Parathyroid adenoma (tissue), 2 donors: ENCODE results near the gene VIPR2.
"Not testable (repeated sequence)": the region's sequence is repeated elsewhere in the genome, so short reads cannot be mapped to it uniquely, and the experiment has no call there.

Source experiments
- H2AFZ ChIP-seq: fragments of 300-600 bp; sonication (generic); one replicate; pipeline ENCODE4 v1.7.0; 2017; ENCODE audit warnings: antibody characterized with exemption, mild to moderate bottlenecking
- H3K27ac ChIP-seq: fragments of 300-600 bp; sonication (generic); one replicate; pipeline ENCODE4 v1.7.0; 2017
- H3K27me3 ChIP-seq: fragments of 300-600 bp; sonication (generic); one replicate; pipeline ENCODE4 v1.7.0; 2017; ENCODE audit warnings: low read length; ENCODE audit not compliant: control insufficient read depth, insufficient read depth
- H3K36me3 ChIP-seq: fragments of 300-600 bp; sonication (generic); one replicate; pipeline ENCODE4 v1.7.0; 2017; ENCODE audit warnings: low read length; ENCODE audit not compliant: control insufficient read depth, insufficient read depth
- H3K4me1 ChIP-seq: fragments of 300-600 bp; sonication (generic); one replicate; pipeline ENCODE4 v1.7.0; 2017; ENCODE audit warnings: control low read depth
- H3K4me2 ChIP-seq: fragments of 300-600 bp; sonication (generic); one replicate; pipeline ENCODE4 v1.7.0; 2017; ENCODE audit warnings: low read length
- H3K4me3 ChIP-seq: fragments of 300-600 bp; sonication (generic); one replicate; pipeline ENCODE4 v1.7.0; 2017; ENCODE audit warnings: low read depth, low read length
- H3K79me2 ChIP-seq: fragments of 300-600 bp; sonication (generic); one replicate; pipeline ENCODE4 v1.7.0; 2017; ENCODE audit warnings: control low read depth
- H3K9ac ChIP-seq: fragments of 300-600 bp; sonication (generic); one replicate; pipeline ENCODE4 v1.7.0; 2017; ENCODE audit warnings: mild to moderate bottlenecking
- H3K9me3 ChIP-seq: fragments of 300-600 bp; sonication (generic); one replicate; pipeline ENCODE4 v1.7.0; 2017; ENCODE audit warnings: low read length; ENCODE audit not compliant: control insufficient read depth
- TF ChIP-seq, protein P1 (sequence below): fragments of 300-600 bp; sonication (generic); IDR thresholded peaks from one replicate; pipeline ENCODE4 v1.7.0; 2017; ENCODE audit warnings: antibody characterized with exemption, mild to moderate bottlenecking
- donor health status: primary hyperparathyroidism.

VIPR2 gene

DNA sequence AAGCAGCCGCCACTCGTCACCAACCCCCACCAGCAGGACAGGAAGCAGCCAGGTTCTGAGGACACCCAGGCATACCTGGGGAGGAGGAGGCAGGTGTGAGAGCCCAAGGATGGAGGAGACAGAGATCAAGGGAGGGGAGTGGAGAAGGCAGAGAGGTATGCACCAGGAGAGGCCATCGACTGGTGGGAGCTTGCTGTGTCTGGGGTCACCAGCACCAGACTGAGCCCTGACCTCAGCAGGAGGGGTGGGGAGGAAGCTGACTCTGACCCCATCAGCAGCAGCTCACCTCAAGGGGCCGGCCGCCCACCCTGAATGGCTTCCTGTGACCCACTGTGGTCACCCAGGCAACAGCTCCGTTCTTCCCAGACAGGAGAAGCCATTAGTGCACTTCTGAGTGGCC, 7.8 kb downstream of the VIPR2 start:
- TF ChIP-seq, protein P1, sequence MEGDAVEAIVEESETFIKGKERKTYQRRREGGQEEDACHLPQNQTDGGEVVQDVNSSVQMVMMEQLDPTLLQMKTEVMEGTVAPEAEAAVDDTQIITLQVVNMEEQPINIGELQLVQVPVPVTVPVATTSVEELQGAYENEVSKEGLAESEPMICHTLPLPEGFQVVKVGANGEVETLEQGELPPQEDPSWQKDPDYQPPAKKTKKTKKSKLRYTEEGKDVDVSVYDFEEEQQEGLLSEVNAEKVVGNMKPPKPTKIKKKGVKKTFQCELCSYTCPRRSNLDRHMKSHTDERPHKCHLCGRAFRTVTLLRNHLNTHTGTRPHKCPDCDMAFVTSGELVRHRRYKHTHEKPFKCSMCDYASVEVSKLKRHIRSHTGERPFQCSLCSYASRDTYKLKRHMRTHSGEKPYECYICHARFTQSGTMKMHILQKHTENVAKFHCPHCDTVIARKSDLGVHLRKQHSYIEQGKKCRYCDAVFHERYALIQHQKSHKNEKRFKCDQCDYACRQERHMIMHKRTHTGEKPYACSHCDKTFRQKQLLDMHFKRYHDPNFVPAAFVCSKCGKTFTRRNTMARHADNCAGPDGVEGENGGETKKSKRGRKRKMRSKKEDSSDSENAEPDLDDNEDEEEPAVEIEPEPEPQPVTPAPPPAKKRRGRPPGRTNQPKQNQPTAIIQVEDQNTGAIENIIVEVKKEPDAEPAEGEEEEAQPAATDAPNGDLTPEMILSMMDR = no peak
- peaks cover 3% of the 10 kb centered on the region for H3K4me1 ChIP-seq
- no peak overlapping the region for H3K4me2 ChIP-seq
- no peak overlapping the region for H3K27ac ChIP-seq
- H3K36me3 ChIP-seq = no peaks in the 10 kb centered on the region
- H3K4me3 ChIP-seq = no peak overlapping the region
- no peaks in the 10 kb centered on the region for H3K79me2 ChIP-seq
- no peak overlapping the region for H2AFZ ChIP-seq
- H3K9me3 ChIP-seq = no peaks in the 10 kb centered on the region
- H3K27me3 ChIP-seq = no peaks in the 10 kb centered on the region
- no peak overlapping the region for H3K9ac ChIP-seq

DNA sequence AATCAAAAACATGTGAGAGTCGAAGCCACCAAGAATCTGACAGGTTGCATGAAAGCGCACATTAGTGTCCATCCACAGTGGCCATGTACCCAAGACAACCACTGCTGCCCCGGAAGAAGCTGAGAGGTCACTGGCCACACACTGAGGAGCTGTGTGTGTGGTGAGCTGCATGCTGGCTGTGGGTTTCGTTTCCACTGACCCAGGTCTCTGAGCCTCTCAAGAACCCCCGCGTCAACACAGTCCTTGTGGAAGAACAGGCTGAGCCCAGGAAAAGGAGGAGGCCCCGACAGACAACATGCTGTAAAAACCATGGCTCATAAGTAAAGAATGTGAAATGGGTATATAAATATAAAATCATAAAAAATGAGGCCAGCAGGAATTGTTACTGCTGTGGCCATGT, 8.2 kb downstream of the VIPR2 start:
- TF ChIP-seq, protein P1 = no peak
- no peaks in the 10 kb centered on the region for H3K36me3 ChIP-seq
- H3K27ac ChIP-seq = no peak overlapping the region
- no peak overlapping the region for H3K4me3 ChIP-seq
- H3K4me1 ChIP-seq = peaks cover 3% of the 10 kb centered on the region
- H3K9ac ChIP-seq = no peak overlapping the region
- H2AFZ ChIP-seq = no peak overlapping the region
- H3K4me2 ChIP-seq = no peak overlapping the region
- H3K79me2 ChIP-seq = no peaks in the 10 kb centered on the region
- no peaks in the 10 kb centered on the region for H3K27me3 ChIP-seq
- H3K9me3 ChIP-seq = no peaks in the 10 kb centered on the region

DNA sequence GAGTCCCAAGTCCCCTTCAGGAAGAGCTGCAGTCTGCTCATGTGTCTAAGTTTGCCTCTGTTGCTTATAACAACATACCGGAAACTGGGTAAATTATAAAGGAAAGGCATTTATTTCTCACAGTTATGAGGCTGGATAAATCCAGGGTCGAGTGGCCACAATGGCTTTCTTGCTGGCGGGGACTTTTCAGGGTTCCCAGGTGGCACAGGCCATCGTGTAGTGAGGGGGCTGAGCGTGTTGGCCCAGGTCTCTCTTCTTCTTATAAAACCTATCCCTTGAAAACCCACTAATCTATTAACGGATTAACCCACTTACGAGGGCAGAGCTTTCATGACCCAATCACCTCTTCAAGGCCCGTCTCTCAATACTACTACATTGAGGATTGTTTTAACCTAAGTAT, 8.7 kb downstream of the VIPR2 start:
- Histone ChIP-seq H3K27ac (no peak overlapping the region), H3K9me3 (no peaks in the 10 kb centered on the region), H3K79me2 (no peaks in the 10 kb centered on the region), H3K4me2 (no peak overlapping the region), H3K4me3 (no peak overlapping the region), H3K36me3 (no peaks in the 10 kb centered on the region), H3K9ac (no peak overlapping the region), H3K27me3 (no peaks in the 10 kb centered on the region), H3K4me1 (peaks cover 3% of the 10 kb centered on the region), H2AFZ (no peak overlapping the region)
- TF ChIP-seq, protein P1 = no peak

DNA sequence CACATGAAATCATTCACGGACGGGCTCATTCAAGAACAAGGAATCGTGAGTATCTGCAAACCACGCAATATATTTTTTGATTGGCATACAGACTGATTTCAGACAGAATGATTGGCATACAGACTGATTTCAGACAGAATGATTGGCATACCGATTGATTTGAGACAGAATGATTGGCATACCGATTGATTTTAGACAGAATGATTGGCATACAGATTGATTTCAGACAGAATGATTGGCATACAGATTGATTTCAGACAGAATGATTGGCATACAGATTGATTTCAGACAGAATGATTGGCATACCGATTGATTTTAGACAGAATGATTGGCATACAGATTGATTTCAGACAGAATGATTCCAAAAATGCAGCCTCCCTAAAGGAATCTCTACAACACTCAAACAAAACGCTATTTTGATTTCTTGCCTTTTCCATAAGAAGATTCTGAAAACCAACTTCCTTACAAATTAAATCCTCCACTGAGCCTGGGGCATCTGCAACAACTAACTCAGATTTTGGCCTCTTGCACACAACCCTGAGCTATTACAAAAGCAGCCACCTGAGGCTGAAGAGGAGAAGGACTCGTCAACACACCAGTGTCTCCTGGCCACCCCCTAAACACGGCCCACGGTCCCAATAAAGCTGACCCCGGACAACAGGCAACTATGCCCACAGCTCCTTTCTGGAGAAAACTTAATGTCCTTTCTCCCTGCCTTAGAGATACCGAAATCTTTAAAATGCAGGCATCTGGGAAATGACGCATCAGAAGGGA, 11.8 kb downstream of the VIPR2 start:
- not testable (repeated sequence) for H2AFZ ChIP-seq, H3K27me3 ChIP-seq, H3K4me3 ChIP-seq, H3K4me1 ChIP-seq, H3K27ac ChIP-seq, H3K4me2 ChIP-seq, H3K36me3 ChIP-seq, H3K9me3 ChIP-seq, H3K79me2 ChIP-seq, H3K9ac ChIP-seq

DNA sequence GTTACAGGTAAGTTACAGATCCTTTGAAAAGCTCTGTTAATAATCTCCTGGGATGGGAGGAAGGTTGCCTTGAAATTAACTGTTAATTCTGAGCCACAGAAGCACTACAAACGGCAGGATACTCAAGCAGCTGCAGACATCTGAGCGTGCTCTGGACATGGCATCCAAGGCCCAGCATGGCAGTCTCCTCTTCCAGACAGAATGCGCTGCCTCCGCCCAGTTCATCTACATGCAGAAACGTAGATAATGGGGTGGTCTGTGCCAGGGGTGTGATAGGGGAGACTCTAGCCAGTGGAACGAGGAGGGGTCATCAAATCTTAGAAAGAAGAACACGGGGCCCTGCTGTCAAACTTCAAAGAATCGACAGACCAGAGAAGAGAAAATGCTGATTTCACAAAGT, 13.8 kb downstream of the VIPR2 start:
- TF ChIP-seq, protein P1 = no peak
- Histone ChIP-seq H3K27ac (no peak overlapping the region), H2AFZ (no peak overlapping the region), H3K9ac (no peak overlapping the region), H3K79me2 (no peaks in the 10 kb centered on the region), H3K4me3 (no peak overlapping the region), H3K4me2 (no peak overlapping the region), H3K4me1 (no peaks in the 10 kb centered on the region), H3K36me3 (no peaks in the 10 kb centered on the region), H3K9me3 (no peaks in the 10 kb centered on the region), H3K27me3 (no peaks in the 10 kb centered on the region)
